Left renal pelvis (tissue), 4 donors: ENCODE results near the gene MED12. TPM values are rescaled to one million over a fixed set of nuclear protein-coding genes. Genes with fewer than 3 reads are reported as not detected.
A peak's percentile ranks its signal among the peaks of the same experiment; 100 is the strongest.
"Not testable (repeated sequence)": the region's sequence is repeated elsewhere in the genome, so short reads cannot be mapped to it uniquely, and the experiment has no call there.

Experiments used
- DNase-seq, 4 donors: peaks; one replicate each; pipeline ENCODE4 v3.0.0-alpha.2; 2013; ENCODE audit warnings: low read depth in 4 of 4, low spot score in 3 of 4
- polyA plus RNA-seq, 4 donors: library from polyadenylated mRNA; unstranded; fragments of 120-200 nt; gene quantifications; one replicate each; pipeline ENCODE4 v1.2.1, GENCODE V29; 2013; ENCODE audit not compliant: insufficient read length in 4 of 4

Gene MED12
- polyA plus RNA-seq, 4 donors, result 35.9 to 59.1 (median 41.0) TPM

DNA sequence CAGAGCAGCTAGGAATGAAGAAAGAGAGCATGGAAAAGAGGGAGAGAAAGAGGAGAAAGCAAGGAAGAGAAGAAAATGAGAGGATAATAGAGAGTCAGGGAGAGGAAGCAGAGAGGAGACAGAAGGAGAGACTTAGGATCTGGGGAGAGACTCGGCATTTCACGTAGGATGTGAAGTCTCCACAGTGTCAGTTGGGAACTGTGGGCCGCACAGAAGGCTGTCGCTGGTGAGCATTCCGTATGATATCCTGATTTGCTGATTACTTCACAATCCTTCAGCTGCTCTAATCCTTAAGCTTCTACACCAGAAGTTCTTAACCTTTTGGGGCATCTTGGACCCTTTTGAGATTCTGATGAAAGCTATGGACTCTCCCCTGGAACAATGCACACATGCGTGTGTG lies 40.2 kb downstream of the MED12 start:
- no peak for DNase-seq

DNA sequence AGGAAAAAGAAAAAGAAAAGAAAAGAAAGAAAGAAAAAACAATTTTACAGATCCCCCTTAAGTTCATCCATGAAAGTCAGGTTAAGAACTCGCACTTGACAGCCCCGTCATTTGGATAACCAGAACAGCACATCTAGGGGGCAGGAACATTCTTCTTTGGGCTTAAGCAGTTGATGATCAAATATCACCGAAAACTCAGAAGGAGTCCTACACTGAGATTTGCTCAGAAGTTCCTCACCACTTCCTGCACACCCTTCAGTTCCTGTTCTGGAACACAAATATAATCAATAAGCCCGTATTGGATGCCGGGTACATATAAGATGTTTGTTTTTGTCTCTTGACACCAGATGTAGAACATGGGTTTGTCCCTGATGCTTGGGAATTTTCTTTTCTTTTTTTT lies 40.9 kb downstream of the MED12 start:
- no peak for DNase-seq

DNA sequence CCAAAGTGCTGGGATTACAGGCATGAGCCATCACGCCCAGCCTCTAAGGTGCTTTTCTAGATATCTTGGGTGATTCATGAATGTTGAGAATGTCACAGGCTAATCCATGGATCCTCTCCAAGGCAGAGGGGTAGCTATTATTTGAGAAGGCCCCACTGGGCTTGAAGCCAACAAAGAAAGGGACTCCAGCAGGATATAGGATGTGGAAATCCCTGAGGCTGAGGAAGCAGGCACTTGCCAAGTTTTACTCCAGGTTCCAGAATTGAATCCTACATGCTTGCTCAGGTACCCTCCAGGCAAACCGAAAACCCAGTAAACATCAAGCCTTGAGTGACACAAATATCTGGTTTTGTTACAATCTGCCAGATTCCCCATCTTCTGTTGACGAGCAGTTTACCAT lies 42.1 kb downstream of the MED12 start:
- DNase-seq, result no peak

DNA sequence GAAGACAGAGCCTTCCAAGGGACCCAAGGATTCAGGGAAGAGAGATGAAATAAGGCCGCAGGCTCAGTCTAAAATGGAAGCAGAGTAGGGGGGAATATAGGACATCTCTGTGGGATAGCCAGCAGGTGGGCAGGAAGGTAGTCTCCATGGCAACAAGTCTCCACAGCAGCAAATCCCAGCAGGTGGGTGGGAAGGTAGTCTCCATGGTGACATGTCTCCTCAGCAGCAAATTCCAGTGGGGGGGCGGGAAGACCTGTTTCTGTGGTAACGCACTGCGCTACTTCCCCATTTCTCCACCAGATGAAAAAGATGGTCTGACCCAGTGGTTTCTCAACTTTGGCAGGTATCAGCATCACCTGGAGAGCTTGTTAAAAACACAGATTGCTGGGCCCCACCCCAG lies 44.6 kb downstream of the MED12 start:
- no peak for DNase-seq

DNA sequence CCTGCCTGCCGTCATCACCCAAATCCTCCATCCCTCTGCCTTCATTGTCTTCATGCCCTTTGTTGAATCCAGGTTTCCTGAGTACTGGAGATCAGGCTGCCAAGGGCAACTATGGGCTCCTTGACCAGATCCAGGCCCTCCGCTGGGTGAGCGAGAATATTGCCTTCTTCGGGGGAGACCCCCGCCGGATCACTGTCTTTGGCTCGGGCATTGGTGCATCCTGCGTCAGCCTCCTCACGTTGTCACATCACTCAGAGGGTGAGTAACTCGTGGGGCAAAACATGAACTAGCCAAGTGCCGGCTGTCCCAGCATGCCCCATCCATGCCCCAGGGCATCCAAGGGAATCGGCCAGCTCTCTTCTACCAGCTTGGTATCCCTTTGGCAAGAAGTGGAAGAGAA lies 45.7 kb downstream of the MED12 start:
- DNase-seq, result no peak

DNA sequence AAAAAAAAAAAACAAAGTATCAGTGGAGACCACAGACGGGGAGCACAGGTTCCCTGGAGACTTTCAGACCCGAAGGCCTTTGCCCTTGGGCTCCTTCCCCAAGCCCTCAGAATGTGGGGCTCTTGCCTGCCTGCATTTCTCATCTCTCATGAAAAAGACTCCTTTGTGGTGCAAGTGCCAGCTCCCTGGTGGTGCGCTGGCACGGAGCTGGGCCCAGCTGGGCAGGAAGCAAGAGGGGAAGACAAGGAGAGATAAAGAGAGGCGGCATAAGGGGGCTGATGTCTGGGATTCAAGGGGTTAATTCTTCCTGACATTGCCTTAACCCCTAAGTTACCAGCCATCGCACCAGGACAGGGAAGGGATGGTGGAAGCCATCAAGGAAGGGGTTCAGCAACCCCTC lies 48.1 kb downstream of the MED12 start:
- DNase-seq, result no peak

DNA sequence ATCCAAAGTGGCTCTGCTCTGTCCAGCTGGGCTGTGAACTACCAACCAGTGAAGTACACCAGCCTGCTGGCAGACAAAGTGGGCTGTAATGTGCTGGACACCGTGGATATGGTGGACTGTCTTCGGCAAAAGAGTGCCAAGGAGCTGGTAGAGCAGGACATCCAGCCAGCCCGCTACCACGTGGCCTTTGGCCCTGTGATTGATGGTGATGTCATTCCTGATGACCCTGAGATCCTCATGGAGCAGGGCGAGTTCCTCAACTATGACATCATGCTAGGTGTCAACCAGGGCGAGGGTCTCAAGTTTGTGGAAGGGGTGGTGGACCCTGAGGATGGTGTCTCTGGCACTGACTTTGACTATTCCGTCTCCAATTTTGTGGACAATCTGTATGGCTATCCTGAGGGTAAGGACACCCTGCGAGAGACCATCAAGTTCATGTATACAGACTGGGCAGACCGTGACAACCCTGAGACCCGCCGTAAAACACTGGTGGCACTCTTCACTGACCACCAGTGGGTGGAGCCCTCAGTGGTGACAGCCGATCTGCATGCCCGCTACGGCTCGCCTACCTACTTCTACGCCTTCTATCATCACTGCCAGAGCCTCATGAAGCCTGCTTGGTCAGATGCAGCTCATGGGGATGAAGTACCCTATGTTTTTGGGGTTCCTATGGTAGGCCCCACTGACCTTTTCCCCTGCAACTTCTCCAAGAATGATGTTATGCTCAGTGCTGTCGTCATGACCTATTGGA lies 48.8 kb downstream of the MED12 start:
- no peak for DNase-seq

DNA sequence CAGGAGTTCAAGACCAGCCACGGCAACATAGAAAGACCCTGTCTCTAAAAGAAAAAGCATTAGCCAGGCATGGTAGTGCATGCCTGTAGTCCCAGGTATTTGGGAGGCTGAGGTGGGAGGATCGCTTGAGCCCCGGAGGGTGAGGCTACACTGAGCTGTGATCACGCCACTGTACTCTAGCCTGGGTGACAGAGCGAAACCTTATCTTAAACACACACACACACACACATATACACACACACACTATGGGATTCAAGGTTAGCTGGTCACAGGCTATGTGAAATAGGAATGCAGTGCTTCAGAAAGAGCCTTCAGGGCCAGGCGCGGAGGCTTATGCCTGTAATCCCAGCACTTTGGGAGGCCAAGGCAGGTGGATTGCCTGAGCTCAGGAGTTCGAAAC lies 49.7 kb downstream of the MED12 start:
- DNase-seq, result no peak

DNA sequence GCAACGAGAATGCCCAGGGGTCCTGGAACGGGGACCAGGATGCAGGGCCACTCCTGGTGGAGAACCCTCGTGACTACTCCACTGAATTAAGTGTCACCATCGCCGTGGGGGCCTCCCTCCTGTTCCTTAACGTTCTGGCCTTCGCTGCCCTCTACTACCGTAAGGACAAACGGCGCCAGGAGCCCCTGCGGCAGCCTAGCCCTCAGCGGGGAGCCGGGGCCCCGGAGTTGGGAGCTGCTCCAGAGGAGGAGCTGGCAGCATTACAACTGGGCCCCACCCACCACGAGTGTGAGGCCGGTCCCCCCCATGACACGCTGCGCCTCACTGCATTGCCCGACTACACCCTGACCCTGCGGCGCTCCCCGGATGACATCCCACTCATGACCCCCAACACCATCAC lies 51.2 kb downstream of the MED12 start:
- no peak for DNase-seq

DNA sequence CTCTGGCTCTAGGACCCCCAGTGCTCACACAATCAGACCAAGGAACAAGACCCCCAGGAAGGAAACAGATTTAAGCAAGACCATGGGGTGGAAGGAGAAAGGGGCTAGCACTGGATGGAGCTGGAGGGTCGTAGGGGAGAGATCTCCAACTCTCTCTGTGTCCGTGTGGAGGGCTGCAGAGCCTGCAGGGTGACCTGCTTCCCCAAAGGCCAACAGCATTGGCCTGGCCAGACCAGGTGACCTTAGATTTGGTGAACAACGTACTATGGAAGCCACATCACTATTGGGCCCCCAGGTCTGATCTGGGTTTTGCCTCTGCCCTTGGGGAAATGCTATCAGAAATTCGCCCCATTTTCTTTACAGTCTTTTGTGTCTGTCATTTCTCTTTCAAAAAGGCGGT lies 52.3 kb downstream of the MED12 start:
- no peak for DNase-seq

DNA sequence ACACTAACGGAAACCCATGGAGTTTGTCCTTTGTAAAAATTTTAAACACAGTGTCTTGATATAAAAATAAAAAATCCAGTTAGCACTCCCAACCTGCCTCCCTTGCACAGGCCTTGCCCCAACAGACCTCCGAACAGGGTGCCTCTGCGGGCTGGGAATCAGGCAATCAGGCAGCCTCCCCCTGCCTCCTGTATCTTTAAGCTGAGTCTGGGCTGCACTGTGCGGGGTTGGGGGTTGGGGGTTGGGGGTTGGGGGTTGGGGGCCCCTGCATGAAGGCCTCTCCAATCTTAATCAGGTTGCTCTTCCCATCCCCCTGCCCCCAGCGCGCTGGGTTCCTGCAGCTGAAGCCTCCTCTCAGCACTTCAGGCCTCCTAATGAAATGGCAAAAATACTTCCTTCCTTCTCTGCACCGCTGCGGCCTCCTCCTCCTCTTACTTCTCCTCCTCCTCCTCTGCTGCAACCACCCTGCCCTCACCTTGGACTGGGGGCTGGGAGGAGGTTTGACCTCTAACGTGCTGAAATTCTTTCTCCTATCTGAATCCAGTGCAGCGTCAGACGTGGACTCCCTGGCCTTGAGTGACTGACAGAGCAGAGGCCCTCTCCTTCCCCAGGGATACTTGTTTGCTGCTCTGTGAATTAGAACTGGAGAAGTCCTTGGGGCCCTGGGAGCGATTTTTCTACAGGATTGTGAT lies 52.9 kb downstream of the MED12 start:
- DNase-seq, result no peak

DNA sequence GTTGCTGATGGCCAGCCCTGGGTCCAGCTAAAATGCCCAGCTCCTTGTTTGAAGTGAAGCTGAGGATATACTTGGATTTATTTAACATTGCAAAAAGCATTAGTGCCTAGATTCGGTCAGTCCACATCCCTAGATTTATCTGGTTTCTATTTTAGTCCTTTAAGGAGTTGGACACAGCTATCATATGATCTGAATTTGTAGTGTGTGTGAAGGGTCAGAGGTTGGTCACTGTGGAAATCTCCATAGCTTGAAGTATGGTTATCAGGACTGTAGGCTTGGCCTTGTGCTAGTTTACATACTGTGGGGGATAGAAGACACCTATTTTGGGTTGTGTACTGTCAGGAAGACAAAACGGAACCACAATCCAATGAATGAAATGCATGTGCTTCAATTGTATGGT lies 55.0 kb downstream of the MED12 start:
- no peak for DNase-seq

DNA sequence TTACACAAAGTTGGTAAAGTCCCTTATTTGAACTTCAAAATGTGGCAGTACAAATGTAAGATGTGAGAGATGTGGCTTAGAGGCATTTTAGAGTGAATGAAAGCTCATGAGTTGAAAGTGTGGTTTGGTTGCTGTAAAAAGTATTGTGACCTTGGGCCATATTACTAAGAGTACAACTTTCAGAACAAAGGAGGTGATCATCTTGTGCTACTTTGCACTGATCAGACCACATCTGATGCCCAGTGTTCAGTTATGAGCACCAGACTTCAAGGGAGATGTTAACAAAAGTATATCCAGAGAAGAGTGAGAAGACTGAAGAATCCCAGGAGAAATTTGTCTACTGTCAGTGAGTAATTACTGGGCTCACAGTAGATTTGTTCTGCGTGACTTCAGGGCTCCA lies 56.4 kb downstream of the MED12 start:
- DNase-seq, result no peak

DNA sequence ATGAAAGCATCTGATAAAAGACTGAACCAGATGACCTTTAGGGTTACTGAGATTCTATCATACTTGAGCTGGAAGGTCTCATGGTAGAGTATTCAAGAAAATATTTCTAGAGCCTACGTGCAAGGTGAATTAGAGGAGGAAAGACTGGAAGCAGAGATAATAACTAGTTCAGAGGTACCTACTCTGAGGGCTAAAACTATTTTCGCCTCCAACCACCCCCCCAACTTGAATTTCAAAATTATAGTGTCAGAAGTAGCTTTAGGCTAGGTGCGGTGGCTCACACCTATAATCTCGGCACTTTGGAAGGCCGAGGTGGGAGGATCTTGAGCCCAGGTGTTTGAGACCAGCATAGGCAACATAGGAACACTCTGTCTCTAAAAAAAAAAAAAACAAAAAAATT lies 57.1 kb downstream of the MED12 start:
- no peak for DNase-seq

DNA sequence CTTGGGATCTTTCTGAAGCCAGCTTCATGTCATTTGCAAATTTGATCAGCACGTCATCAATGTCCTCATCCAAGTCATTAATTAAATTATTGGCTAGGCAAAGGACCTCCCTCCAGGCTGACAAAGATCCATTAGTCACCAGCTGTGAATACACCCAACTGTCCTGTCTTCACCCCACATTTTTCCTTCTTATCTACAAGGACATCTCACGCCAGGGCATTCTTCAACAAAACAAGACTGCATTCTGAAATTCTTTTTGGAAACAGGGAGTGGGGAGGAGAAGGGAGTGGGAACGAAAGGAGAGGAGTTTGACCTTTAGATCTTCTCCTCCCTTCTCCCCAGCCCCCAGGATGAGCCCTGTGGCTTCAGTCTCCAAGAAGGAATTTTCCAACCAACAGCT lies 58.9 kb downstream of the MED12 start:
- no peak for DNase-seq

DNA sequence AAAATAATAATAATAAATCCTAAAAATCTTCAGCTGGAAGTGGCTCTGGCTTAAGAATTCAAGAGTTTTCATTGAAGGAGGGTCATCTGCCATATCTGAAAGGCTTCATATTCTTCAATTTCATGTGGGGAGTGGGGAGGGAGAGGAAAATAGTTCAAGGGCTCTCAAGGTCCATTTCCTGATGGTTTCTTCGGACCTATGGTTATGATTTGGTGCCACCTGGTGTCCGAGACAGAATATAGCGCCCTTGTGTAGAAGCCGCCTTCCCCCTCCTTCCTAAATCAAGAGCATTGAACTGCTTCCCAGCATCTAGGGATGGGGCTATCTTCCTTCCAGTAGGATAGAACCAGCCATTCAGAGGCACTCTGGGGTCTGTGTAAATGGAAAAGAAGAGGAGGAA lies 60.5 kb downstream of the MED12 start:
- DNase-seq, result peak in 1 of 4 donors; percentile 40

DNA sequence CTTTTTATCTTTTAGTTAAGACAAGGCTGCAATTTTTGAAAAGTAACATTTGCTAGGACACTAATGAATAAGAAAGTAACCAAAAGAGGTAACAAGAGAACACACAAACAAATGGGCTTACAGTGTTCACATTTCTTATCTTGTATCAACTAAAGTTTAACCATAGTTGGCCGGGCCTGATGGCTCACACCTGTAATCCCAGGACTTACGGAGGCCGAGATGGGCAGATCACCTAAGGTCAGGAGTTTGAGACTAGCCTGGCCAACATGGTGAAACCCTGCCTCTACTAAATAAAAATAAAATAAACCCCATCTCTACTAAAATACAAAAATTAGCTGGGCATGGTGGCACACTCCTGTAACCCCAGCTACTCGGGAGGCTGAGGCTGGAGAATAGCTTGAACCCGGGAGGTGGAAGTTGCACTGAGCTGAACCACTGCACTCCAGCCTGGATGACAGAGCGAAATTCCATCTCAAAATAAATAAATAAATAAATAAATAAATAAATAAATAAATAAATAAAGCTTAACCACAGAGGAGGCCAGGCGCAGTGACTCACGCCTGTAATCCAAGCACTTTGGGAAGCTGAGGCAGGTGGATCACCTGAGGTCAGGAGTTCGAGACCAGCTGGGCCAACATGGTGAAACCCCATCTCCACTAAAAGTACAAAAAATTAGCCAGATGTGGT lies 62.3 kb downstream of the MED12 start:
- DNase-seq, result not testable (repeated sequence)

DNA sequence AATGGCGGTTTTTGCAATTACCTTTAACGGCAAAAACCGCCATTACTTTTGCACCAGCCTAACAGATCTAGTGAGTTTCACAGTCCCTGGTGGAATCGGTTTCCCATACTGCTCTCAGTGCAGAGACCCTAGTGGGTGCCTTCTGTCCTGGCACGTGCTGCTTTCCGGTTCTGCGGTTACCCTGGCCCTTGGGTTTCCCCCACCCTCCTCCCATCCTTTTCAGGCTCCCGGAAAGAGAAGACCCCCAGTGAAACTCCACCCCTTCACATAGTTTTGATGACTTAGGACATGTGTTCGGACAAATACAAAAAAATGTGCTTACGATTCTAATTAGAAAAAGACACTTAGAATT lies 63.1 kb downstream of the MED12 start:
- no peak for DNase-seq

DNA sequence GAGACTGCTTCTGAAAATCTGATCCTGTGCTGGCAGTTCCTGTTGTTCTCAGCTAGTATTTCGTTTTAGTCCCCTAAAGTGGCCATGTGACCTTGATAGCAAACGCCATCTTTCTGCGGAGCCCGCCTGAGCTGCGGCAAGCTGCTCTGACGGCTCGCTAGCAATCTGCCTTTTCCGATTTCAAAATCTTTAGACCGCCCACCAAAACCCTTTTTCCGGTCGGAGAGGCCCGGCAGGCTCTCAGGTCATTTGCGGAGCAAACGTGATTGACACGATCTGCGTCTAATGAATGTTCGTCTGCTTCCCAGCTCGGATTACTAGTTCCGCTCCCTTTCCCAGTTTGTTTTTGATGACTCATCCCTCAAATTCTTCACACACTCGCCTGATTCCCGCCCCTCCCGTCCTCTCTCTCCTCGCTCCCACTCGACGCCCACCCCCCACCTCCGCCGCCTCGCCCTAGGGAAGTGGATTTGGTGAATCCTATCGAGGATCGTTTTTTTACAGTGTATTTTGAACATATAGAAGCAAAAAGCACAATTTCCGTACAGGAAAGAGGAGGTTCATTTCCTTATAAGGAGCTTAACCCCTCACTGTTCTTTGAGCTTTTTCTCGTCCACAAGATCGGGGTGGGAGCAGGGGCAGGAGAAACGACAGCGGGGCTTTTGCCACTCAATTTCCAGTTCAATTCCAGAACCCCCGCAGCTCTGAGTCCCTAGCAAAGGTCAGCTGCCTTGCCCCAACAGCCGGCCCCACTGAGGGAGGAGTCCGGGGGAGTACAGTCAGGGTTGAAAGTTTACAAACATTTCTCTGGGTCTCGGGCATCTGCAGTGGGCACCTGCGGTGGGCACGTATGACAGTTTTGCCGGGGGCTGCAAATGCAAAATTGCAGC lies 63.8 kb downstream of the MED12 start:
- DNase-seq, result peak; percentile 76 to 88 (median 84)

DNA sequence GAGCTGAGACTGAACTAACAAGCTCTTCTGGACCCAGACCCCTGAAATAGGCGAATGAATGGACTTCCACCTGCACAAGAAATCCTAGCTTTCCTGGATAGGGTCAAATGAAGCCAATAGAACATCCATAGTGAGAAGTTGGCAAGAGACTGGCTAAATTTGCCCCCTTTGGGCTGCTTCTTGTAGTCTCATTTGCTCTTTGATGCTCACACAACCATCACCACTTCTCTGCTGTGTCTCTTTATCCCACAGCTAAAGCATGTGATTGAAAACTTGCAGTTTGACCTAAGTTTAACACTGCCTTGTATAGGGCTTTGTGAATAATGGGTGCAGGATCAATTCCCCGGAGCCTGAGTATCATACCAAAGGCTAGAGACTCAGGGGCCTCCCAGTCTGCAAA lies 64.5 kb downstream of the MED12 start:
- DNase-seq, result no peak

DNA sequence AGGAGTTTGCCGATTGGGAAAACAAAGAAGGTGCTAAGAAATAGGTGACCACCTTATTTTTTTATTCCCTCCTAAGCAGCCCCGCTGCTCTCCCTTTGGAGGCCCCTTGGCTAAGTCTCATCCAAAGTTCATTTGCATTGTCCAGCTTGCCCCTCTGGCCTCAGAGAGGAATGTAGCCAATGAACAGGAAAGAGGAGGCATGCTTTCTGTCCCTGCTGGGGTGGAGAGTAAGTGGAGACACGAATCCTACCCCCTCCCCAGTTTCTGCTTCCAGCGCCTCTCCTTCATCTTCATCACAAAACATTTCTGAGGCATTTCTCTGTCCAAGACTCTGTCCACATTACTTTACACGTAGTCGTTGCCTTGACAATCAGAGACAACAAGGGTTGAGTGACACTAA lies 64.9 kb downstream of the MED12 start:
- DNase-seq, result no peak
